Hepatocyte (in vitro differentiated cells): Measurements from ENCODE around the gene PTPRN2.

Experiments
- CTCF ChIP-seq: fragments of 200-600 bp; sonication (generic); IDR thresholded peaks from 2 replicates; pipeline ENCODE4 v1.5.1; 2016; ENCODE audit warnings: antibody characterized with exemption, mild to moderate bottlenecking; ENCODE audit not compliant: poor library complexity
- EZH2 ChIP-seq: fragments of 200-600 bp; sonication (generic); IDR thresholded peaks from 2 replicates; pipeline ENCODE4 v1.6.1; 2016; ENCODE audit warnings: antibody characterized with exemption, mild to moderate bottlenecking, borderline replicate concordance

- TF ChIP-seq CTCF: no peak
- no peak for TF ChIP-seq EZH2
Measured at GRCh38 chr7:158395780-158396278, 191.8 kb downstream of the PTPRN2 start.
